HG02759 (cell line): ENCODE data around the gene KCNQ1OT1.

Experiments used
- ATAC-seq: cut with Tn5 transposase; IDR thresholded peaks from one replicate; pipeline ENCODE4 v1.9.1; 2021; ENCODE audit warnings: mild to moderate bottlenecking, moderate library complexity; ENCODE audit not compliant: unreplicated experiment

The KCNQ1OT1 gene

GRCh38 chr11:2574043-2574552, 125.7 kb downstream of the KCNQ1OT1 start:
- no peak for ATAC-seq

- ATAC-seq = no peak
Measured at GRCh38 chr11:2573240-2574042, 126.4 kb downstream of the KCNQ1OT1 start.

GRCh38 chr11:2572491-2573239, 127.1 kb downstream of the KCNQ1OT1 start:
- ATAC-seq = no peak

- no peak for ATAC-seq
Measured at GRCh38 chr11:2571598-2572281, 128.1 kb downstream of the KCNQ1OT1 start.

- ATAC-seq = no peak
Measured at GRCh38 chr11:2570841-2571597, 128.8 kb downstream of the KCNQ1OT1 start.

GRCh38 chr11:2570211-2570811, 129.5 kb downstream of the KCNQ1OT1 start:
- no peak for ATAC-seq

- ATAC-seq = no peak
Measured at GRCh38 chr11:2569731-2570210, 130.0 kb downstream of the KCNQ1OT1 start.

- no peak for ATAC-seq
Measured at GRCh38 chr11:2569321-2569721, 130.5 kb downstream of the KCNQ1OT1 start.

- ATAC-seq = no peak
Measured at GRCh38 chr11:2567026-2567671, 132.6 kb downstream of the KCNQ1OT1 start.

- no peak for ATAC-seq
Measured at GRCh38 chr11:2566223-2567025, 133.4 kb downstream of the KCNQ1OT1 start.

GRCh38 chr11:2565447-2566222, 134.2 kb downstream of the KCNQ1OT1 start:
- no peak for ATAC-seq

- ATAC-seq = no peak
Measured at GRCh38 chr11:2564588-2565425, 135.0 kb downstream of the KCNQ1OT1 start.

GRCh38 chr11:2564008-2564530, 135.7 kb downstream of the KCNQ1OT1 start:
- ATAC-seq = no peak

- ATAC-seq = no peak
Measured at GRCh38 chr11:2563213-2564007, 136.4 kb downstream of the KCNQ1OT1 start.

- no peak for ATAC-seq
Measured at GRCh38 chr11:2562890-2563212, 136.9 kb downstream of the KCNQ1OT1 start.
